ENCODE measurements around the gene KLK12. TPM values are rescaled to one million over a fixed set of nuclear protein-coding genes. Genes with fewer than 3 reads are reported as not detected.

The KLK12 gene
- total RNA-seq, 1 experiment from 2014 or later, result not detected

DNA sequence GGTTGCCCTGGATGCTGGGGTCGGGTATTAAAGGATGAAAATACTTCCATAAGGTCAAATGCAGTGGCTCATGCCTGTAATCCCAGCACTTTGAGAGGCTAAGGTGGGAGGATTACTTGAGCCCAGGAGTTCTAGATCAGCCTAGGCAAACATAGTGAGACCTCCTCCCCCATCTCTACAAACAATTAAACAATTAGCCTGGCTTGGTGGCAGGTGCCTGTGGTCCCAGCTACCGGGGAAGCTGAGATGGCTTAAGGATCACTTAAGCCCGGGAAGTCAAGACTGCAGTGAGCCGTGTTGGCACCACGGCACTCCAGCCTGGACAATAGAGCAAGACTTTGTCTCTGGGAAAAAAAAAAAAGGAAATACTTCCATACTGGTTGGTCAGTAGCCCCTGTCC is 9.9 kb downstream of the KLK12 start:
- Histone ChIP-seq H3K9me3 (no peaks in the 10 kb centered on the region), H3K27me3 (replicated peaks; ENCODE audit: control insufficient read depth, insufficient read depth, low read length) (peaks cover 1% of the 10 kb centered on the region), H3K4me3 (ENCODE audit: low read depth, low read length) (no peak overlapping the region), H3K4me1 (no peaks in the 10 kb centered on the region), H3K36me3 (ENCODE audit: control insufficient read depth, insufficient read depth, low read length) (no peaks in the 10 kb centered on the region)
- Mint-ChIP-seq H3K27me3 (ENCODE audit: insufficient read depth, unreplicated experiment) (peaks cover 14% of the 10 kb centered on the region), H3K36me3 (ENCODE audit: insufficient read depth, unreplicated experiment) (no peaks in the 10 kb centered on the region), H3K4me3 (ENCODE audit: unreplicated experiment) (no peak overlapping the region), H3K27ac (ENCODE audit: unreplicated experiment) (no peak overlapping the region), H3K9me3 (ENCODE audit: unreplicated experiment) (no peaks in the 10 kb centered on the region), H3K4me1 (ENCODE audit: low read depth, unreplicated experiment) (no peaks in the 10 kb centered on the region)
- ChIA-PET CTCF (no interaction called here), POLR2A (no interaction called here)
- no peak for TF ChIP-seq CTCF (IDR thresholded peaks at IDR 0.05; ENCODE audit: insufficient read depth in 1 of 2, low read depth in 1 of 2, low read length in 1 of 2, severe bottlenecking in 1 of 2, unreplicated experiment in 1 of 2)
- intact Hi-C loops (cut with micrococcal nuclease; ENCODE audit: unreplicated experiment), result no loop called here
- BruUV-seq (replicated peaks), result no TSS peak
- no peak for DNase-seq

DNA sequence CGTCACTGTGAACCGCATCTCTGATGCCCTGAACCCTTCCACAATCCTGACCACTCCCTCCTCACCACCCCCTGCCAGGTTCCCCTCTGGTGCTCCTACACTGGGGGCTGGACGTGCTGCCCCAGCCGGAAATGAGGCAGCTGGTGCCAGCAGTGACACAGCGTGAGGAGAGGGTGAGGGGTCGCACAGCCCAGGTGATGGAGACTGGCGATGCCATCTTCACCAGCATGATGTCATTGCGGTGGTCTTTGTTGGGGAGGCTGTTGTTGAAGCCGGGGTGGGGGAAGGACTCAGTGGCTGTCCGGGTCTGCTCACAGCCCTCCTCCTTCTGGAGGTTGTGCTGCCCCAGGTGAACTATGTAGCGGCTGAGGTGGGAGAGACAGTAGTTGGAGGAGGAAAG is 10.9 kb downstream of the KLK12 start:
- no peak for DNase-seq
- ChIA-PET POLR2A (no interaction called here), CTCF (interaction anchor here (0.6 kb wide), 1 partner anchor 71 kb away, joined by 5 read pairs; no protein-coding TSS in a partner anchor)
- peaks cover 3% of the 10 kb centered on the region for H3K27me3 ChIP-seq (replicated peaks; ENCODE audit: control insufficient read depth, insufficient read depth, low read length)
- peaks cover 16% of the 10 kb centered on the region for H3K27me3 Mint-ChIP-seq (ENCODE audit: insufficient read depth, unreplicated experiment)
- H3K9me3 Mint-ChIP-seq (ENCODE audit: unreplicated experiment), result no peaks in the 10 kb centered on the region
- intact Hi-C loops (cut with micrococcal nuclease; ENCODE audit: unreplicated experiment), result no loop called here
- 0 out of 2 replicates have a peak, but pooled peaks cover 4% of the 10 kb centered on the region for H3K4me1 ChIP-seq
- no peak overlapping the region for H3K4me3 Mint-ChIP-seq (ENCODE audit: unreplicated experiment)
- H3K27ac Mint-ChIP-seq (ENCODE audit: unreplicated experiment), result no peak overlapping the region
- no TSS peak for BruUV-seq (replicated peaks)
- no peak overlapping the region for H3K4me3 ChIP-seq (ENCODE audit: low read depth, low read length)
- no peak for TF ChIP-seq CTCF (IDR thresholded peaks at IDR 0.05; ENCODE audit: insufficient read depth in 1 of 2, low read depth in 1 of 2, low read length in 1 of 2, severe bottlenecking in 1 of 2, unreplicated experiment in 1 of 2)
- H3K36me3 Mint-ChIP-seq (ENCODE audit: insufficient read depth, unreplicated experiment), result no peaks in the 10 kb centered on the region
- H3K4me1 Mint-ChIP-seq (ENCODE audit: low read depth, unreplicated experiment), result no peaks in the 10 kb centered on the region
- H3K9me3 ChIP-seq, result no peaks in the 10 kb centered on the region
- no peaks in the 10 kb centered on the region for H3K36me3 ChIP-seq (ENCODE audit: control insufficient read depth, insufficient read depth, low read length)

- intact Hi-C loops (cut with micrococcal nuclease; ENCODE audit: unreplicated experiment), result no loop called here
- no peaks in the 10 kb centered on the region for H3K9me3 ChIP-seq
- 0 out of 2 replicates have a peak, but pooled peaks cover 4% of the 10 kb centered on the region for H3K4me1 ChIP-seq
- no peaks in the 10 kb centered on the region for H3K36me3 ChIP-seq (ENCODE audit: control insufficient read depth, insufficient read depth, low read length)
- no peak for TF ChIP-seq CTCF (IDR thresholded peaks at IDR 0.05; ENCODE audit: insufficient read depth in 1 of 2, low read depth in 1 of 2, low read length in 1 of 2, severe bottlenecking in 1 of 2, unreplicated experiment in 1 of 2)
- Mint-ChIP-seq H3K4me3 (ENCODE audit: unreplicated experiment) (no peak overlapping the region), H3K27me3 (ENCODE audit: insufficient read depth, unreplicated experiment) (peaks cover 24% of the 10 kb centered on the region), H3K4me1 (ENCODE audit: low read depth, unreplicated experiment) (no peaks in the 10 kb centered on the region), H3K9me3 (ENCODE audit: unreplicated experiment) (no peaks in the 10 kb centered on the region), H3K36me3 (ENCODE audit: insufficient read depth, unreplicated experiment) (no peaks in the 10 kb centered on the region), H3K27ac (ENCODE audit: unreplicated experiment) (no peak overlapping the region)
- no peak overlapping the region for H3K4me3 ChIP-seq (ENCODE audit: low read depth, low read length)
- no peak for DNase-seq
- BruUV-seq (replicated peaks), result no TSS peak
- peaks cover 3% of the 10 kb centered on the region for H3K27me3 ChIP-seq (replicated peaks; ENCODE audit: control insufficient read depth, insufficient read depth, low read length)
- POLR2A ChIA-PET, result no interaction called here
- CTCF ChIA-PET, result no interaction called here
These were observed 12.3 kb downstream of the KLK12 start for GRCh38 chr19:51022526-51022925.

Measured in Caco-2 (cell line).